CD4-positive, CD25-positive, alpha-beta regulatory T cell (primary cell): ENCODE results near the gene PRKG2. TPM values are rescaled to one million over a fixed set of nuclear protein-coding genes. Genes with fewer than 3 reads are reported as not detected.

Source experiments
- ATAC-seq, 2 donors: fragments of 150-1000 bp; cut with Tn5 transposase; one replicate each; pipeline ENCODE4 v1.10.0; 2021; ENCODE audit warnings: low read depth in 2 of 2, moderate number of reproducible peaks in 2 of 2, moderate library complexity in 1 of 2
- DNase-seq, 3 donors: peaks; one replicate each; pipeline versions ENCODE4 v3.0.0 to v3.0.0-alpha.2; 2012 to 2022; ENCODE audit warnings: mixed read lengths in 1 of 3
- H3K27ac ChIP-seq: one replicate; pipeline ENCODE4 v1.7.0; 2013; ENCODE audit warnings: mild to moderate bottlenecking, low read length; ENCODE audit not compliant: insufficient read depth, poor library complexity, severe bottlenecking
- H3K27me3 ChIP-seq: one replicate; pipeline ENCODE4 v1.7.0; 2013; ENCODE audit warnings: low read length; ENCODE audit not compliant: control insufficient read depth, insufficient read depth
- H3K36me3 ChIP-seq: one replicate; pipeline ENCODE4 v1.7.0; 2013; ENCODE audit warnings: mild to moderate bottlenecking, low read length, moderate library complexity; ENCODE audit not compliant: control insufficient read depth, insufficient read depth
- H3K4me1 ChIP-seq: 2 replicates; pipeline ENCODE4 v1.7.0; 2013; ENCODE audit warnings: mild to moderate bottlenecking, low read length; ENCODE audit not compliant: insufficient read depth, control insufficient read depth, poor library complexity, severe bottlenecking
- H3K4me3 ChIP-seq: one replicate; pipeline ENCODE4 v1.7.0; 2013; ENCODE audit warnings: low read depth, mild to moderate bottlenecking, low read length, moderate library complexity
- H3K9me3 ChIP-seq, 2 experiments: 1 replicate in 1 of 2; 2 replicates in 1 of 2; pipeline ENCODE4 v1.7.0; 2013; ENCODE audit warnings: low read length in 2 of 2, mild to moderate bottlenecking in 1 of 2, moderate library complexity in 1 of 2; ENCODE audit not compliant: control insufficient read depth in 2 of 2
- H3K27ac Mint-ChIP-seq, 3 donors: one replicate each; pipeline ENCODE4 v1.8.0; 2020 to 2022; ENCODE audit warnings: mild to moderate bottlenecking in 3 of 3, mixed read lengths in 3 of 3, moderate library complexity in 2 of 3
- H3K27me3 Mint-ChIP-seq: one replicate; pipeline ENCODE4 v1.8.0; 2022; ENCODE audit warnings: mild to moderate bottlenecking, mixed read lengths
- H3K36me3 Mint-ChIP-seq: one replicate; pipeline ENCODE4 v1.8.0; 2020; ENCODE audit warnings: mixed read lengths
- H3K4me1 Mint-ChIP-seq, 4 donors: one replicate each; pipeline ENCODE4 v1.8.0; 2020 to 2022; ENCODE audit warnings: mixed read lengths in 4 of 4, mild to moderate bottlenecking in 1 of 4
- H3K4me3 Mint-ChIP-seq, 4 donors: one replicate each; pipeline ENCODE4 v1.8.0; 2020 to 2022; ENCODE audit warnings: mild to moderate bottlenecking in 4 of 4, mixed read lengths in 4 of 4, moderate library complexity in 3 of 4
- H3K9me3 Mint-ChIP-seq, 7 donors: one replicate each; pipeline ENCODE4 v1.8.0; 2020 to 2022; ENCODE audit warnings: mixed read lengths in 7 of 7, mild to moderate bottlenecking in 3 of 7, moderate library complexity in 2 of 7
- polyA plus RNA-seq, 4 donors: library from polyadenylated mRNA; unstranded; fragments of 300-500 nt; fragmentation: Illumina TruSeq; gene quantifications; one replicate each; pipeline ENCODE4 v1.2.3, GENCODE V29; 2021
- total RNA-seq: library from RNA; stranded (reverse); gene quantifications from one replicate; pipeline ENCODE4 v1.2.3, GENCODE V29; 2022

PRKG2 gene
- total and polyA plus RNA-seq, 5 donors from 2014 or later = 0.41 to 2.6 (median 2.0) TPM; not detected in 1

- Mint-ChIP-seq H3K27me3 (peaks cover 32% of the 10 kb centered on the region), H3K4me3 (peak overlapping the region in 1 of 4 donors; percentile 62), H3K27ac (no peak overlapping the region), H3K9me3 (peaks cover 0 to 5% (median 0%) of the 10 kb centered on the region in 7 donors), H3K4me1 (peaks cover 0 to 16% (median 0%) of the 10 kb centered on the region in 4 donors), H3K36me3 (no peaks in the 10 kb centered on the region)
- Histone ChIP-seq H3K27me3 (peaks cover 18% of the 10 kb centered on the region), H3K27ac (no peak overlapping the region), H3K9me3 (no peaks in the 10 kb centered on the region), H3K4me3 (no peak overlapping the region), H3K4me1 (no peaks in the 10 kb centered on the region), H3K36me3 (no peaks in the 10 kb centered on the region)
- peak in 1 of 3 donors; percentile 1 for DNase-seq
- ATAC-seq = peak in 1 of 2 donors; percentile 27
These were observed 710 bp downstream of the PRKG2 start for GRCh38 chr4:81214144-81214880.

DNA sequence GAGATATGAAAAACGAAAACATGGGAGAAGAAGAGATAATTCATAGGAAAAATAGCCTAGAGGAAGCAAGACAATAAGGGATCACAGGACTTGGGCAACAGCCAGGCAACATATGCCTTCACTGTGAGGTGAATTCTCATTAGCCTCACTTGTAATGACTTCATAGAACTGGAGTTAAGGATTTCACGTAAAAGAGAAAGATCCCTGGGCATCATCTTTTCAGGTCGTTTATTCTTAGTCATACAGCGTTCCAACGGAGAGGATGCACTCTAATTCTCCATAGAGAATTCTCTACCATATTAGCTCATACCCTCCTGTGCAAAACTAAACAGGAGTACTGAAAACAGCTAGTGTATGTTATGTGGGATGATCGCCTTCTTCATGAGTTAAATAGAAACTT, 1.4 kb downstream of the PRKG2 start:
- no peaks in the 10 kb centered on the region for H3K9me3 ChIP-seq
- Mint-ChIP-seq H3K4me3 (no peak overlapping the region), H3K27me3 (peaks cover 32% of the 10 kb centered on the region), H3K27ac (no peak overlapping the region), H3K36me3 (no peaks in the 10 kb centered on the region), H3K4me1 (peaks cover 0 to 16% (median 0%) of the 10 kb centered on the region in 4 donors), H3K9me3 (peaks cover 0 to 5% (median 0%) of the 10 kb centered on the region in 7 donors)
- H3K27ac ChIP-seq = no peak overlapping the region
- H3K36me3 ChIP-seq = no peaks in the 10 kb centered on the region
- H3K4me3 ChIP-seq = no peak overlapping the region
- peaks cover 18% of the 10 kb centered on the region for H3K27me3 ChIP-seq
- no peak for DNase-seq
- ATAC-seq = no peak
- no peaks in the 10 kb centered on the region for H3K4me1 ChIP-seq

DNA sequence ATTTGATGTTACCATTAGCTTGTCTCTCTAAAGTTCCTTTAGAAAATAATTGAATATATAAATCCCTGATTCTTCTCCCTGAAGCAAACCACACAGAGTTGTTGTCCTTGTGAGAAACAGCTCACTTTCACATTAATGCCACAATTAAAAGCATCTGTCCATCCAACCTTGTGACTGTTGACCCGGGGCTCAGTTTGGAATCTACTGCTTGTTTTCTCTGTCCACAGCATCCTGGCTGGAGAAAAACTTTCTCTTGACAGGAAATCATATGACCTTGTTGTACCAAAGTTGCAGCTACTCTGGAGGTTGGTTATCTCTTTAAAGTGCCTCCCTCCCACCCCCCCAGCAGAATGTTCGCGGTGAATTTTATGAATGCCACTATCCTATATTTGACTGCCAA, 3.1 kb downstream of the PRKG2 start:
- no peak overlapping the region for H3K4me3 Mint-ChIP-seq
- H3K36me3 ChIP-seq = no peaks in the 10 kb centered on the region
- H3K9me3 ChIP-seq = no peaks in the 10 kb centered on the region
- H3K27me3 ChIP-seq = peaks cover 13% of the 10 kb centered on the region
- H3K4me1 Mint-ChIP-seq = peaks cover 0 to 16% (median 0%) of the 10 kb centered on the region in 4 donors
- no peaks in the 10 kb centered on the region for H3K4me1 ChIP-seq
- H3K36me3 Mint-ChIP-seq = no peaks in the 10 kb centered on the region
- H3K4me3 ChIP-seq = no peak overlapping the region
- H3K9me3 Mint-ChIP-seq = peaks cover 0 to 5% (median 0%) of the 10 kb centered on the region in 7 donors
- ATAC-seq = no peak
- peaks cover 28% of the 10 kb centered on the region for H3K27me3 Mint-ChIP-seq
- no peak overlapping the region for H3K27ac ChIP-seq
- DNase-seq = no peak
- H3K27ac Mint-ChIP-seq = no peak overlapping the region

GRCh38 chr4:81207828-81208227, 7.2 kb downstream of the PRKG2 start:
- ATAC-seq = no peak
- Mint-ChIP-seq H3K4me1 (no peaks in the 10 kb centered on the region), H3K27ac (no peak overlapping the region), H3K4me3 (no peak overlapping the region), H3K36me3 (no peaks in the 10 kb centered on the region), H3K27me3 (peaks cover 16% of the 10 kb centered on the region), H3K9me3 (peaks cover 0 to 4% (median 1%) of the 10 kb centered on the region in 7 donors)
- Histone ChIP-seq H3K36me3 (no peaks in the 10 kb centered on the region), H3K27ac (no peak overlapping the region), H3K4me3 (no peak overlapping the region), H3K27me3 (no peaks in the 10 kb centered on the region), H3K4me1 (no peaks in the 10 kb centered on the region), H3K9me3 (no peaks in the 10 kb centered on the region)
- no peak for DNase-seq

DNA sequence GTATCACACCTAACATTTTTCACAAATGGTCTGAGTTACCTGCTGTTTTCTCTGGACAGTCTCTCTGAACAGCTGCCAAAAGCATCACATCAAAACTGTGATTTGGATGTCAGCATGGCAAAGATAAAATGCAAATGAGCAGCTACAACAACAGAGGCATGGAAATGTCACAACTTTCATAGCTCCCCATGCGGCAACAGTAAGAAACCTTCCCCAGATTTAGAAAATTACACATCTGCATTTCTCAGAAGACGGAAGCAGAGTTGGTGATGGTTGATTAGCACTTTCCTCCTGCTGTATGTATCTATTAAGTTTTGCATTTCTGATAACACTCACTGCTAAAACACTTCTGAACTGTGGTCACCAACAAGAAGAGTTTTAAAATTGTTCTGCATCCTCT, 9.7 kb downstream of the PRKG2 start:
- peaks cover 0 to 4% (median 1%) of the 10 kb centered on the region in 7 donors for H3K9me3 Mint-ChIP-seq
- H3K4me1 Mint-ChIP-seq = no peaks in the 10 kb centered on the region
- Histone ChIP-seq H3K4me1 (no peaks in the 10 kb centered on the region), H3K9me3 (no peaks in the 10 kb centered on the region), H3K27ac (no peak overlapping the region), H3K27me3 (no peaks in the 10 kb centered on the region), H3K4me3 (no peak overlapping the region), H3K36me3 (no peaks in the 10 kb centered on the region)
- peaks cover 5% of the 10 kb centered on the region for H3K27me3 Mint-ChIP-seq
- no peaks in the 10 kb centered on the region for H3K36me3 Mint-ChIP-seq
- H3K4me3 Mint-ChIP-seq = no peak overlapping the region
- ATAC-seq (no peak), DNase-seq (no peak)
- H3K27ac Mint-ChIP-seq = no peak overlapping the region

GRCh38 chr4:81204571-81204970, 10.5 kb downstream of the PRKG2 start:
- Histone ChIP-seq H3K27ac (no peak overlapping the region), H3K36me3 (no peaks in the 10 kb centered on the region), H3K4me3 (no peak overlapping the region), H3K4me1 (no peaks in the 10 kb centered on the region), H3K27me3 (no peaks in the 10 kb centered on the region), H3K9me3 (no peaks in the 10 kb centered on the region)
- H3K36me3 Mint-ChIP-seq = no peaks in the 10 kb centered on the region
- peaks cover 5% of the 10 kb centered on the region for H3K27me3 Mint-ChIP-seq
- DNase-seq = no peak
- ATAC-seq = no peak
- H3K27ac Mint-ChIP-seq = no peak overlapping the region
- no peak overlapping the region for H3K4me3 Mint-ChIP-seq
- H3K9me3 Mint-ChIP-seq = peaks cover 0 to 4% (median 0%) of the 10 kb centered on the region in 7 donors
- no peaks in the 10 kb centered on the region for H3K4me1 Mint-ChIP-seq

DNA sequence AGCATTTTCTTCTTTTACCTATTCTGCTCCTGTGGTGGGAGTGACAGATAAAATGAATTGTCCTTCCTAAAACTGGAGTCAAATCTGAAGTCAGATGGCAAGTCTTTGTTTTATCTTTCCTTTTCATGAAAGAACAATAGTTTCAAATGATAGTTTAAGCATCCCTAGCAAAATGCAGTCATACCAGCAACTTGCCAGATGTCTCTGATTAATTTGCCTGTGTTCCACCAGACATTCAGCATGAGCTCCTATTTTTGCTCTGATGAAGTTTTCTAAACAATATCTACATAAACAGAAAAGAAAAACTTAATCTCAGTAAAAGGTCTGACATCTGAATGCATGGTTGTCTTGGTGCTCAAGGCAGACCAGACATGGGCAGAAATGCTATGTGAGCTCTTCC, 15.2 kb downstream of the PRKG2 start:
- H3K27me3 ChIP-seq = no peaks in the 10 kb centered on the region
- Mint-ChIP-seq H3K4me3 (no peak overlapping the region), H3K36me3 (no peaks in the 10 kb centered on the region), H3K27me3 (peaks cover 5% of the 10 kb centered on the region), H3K4me1 (no peaks in the 10 kb centered on the region), H3K9me3 (peaks cover 0 to 2% (median 0%) of the 10 kb centered on the region in 7 donors), H3K27ac (no peak overlapping the region)
- no peaks in the 10 kb centered on the region for H3K9me3 ChIP-seq
- no peak for DNase-seq
- no peak overlapping the region for H3K4me3 ChIP-seq
- H3K27ac ChIP-seq = no peak overlapping the region
- H3K36me3 ChIP-seq = no peaks in the 10 kb centered on the region
- no peaks in the 10 kb centered on the region for H3K4me1 ChIP-seq
- ATAC-seq = no peak

GRCh38 chr4:81198609-81199008, 16.4 kb downstream of the PRKG2 start:
- no peaks in the 10 kb centered on the region for H3K27me3 Mint-ChIP-seq
- peak overlapping the region in 1 of 3 donors; percentile 27 for H3K27ac Mint-ChIP-seq
- no peak overlapping the region for H3K4me3 Mint-ChIP-seq
- no peaks in the 10 kb centered on the region for H3K4me1 Mint-ChIP-seq
- peaks cover 0 to 2% (median 0%) of the 10 kb centered on the region in 7 donors for H3K9me3 Mint-ChIP-seq
- ATAC-seq (no peak), DNase-seq (no peak)
- Histone ChIP-seq H3K4me3 (no peak overlapping the region), H3K9me3 (no peaks in the 10 kb centered on the region), H3K27me3 (no peaks in the 10 kb centered on the region), H3K36me3 (no peaks in the 10 kb centered on the region), H3K27ac (no peak overlapping the region), H3K4me1 (no peaks in the 10 kb centered on the region)
- no peaks in the 10 kb centered on the region for H3K36me3 Mint-ChIP-seq
